Neural progenitor cell (in vitro differentiated cells): ENCODE measurements around the gene BSN.

Source experiments
- CTCF ChIP-seq: fragments of 200-600 bp; sonication (generic); IDR thresholded peaks from 2 replicates; pipeline ENCODE4 v1.5.1; 2017; ENCODE audit warnings: antibody characterized with exemption, mild to moderate bottlenecking
- EZH2 ChIP-seq: fragments of 200-600 bp; sonication (generic); IDR thresholded peaks from 2 replicates; pipeline ENCODE4 v1.6.1; 2017; ENCODE audit warnings: antibody characterized with exemption, mild to moderate bottlenecking, moderate library complexity

- TF ChIP-seq CTCF (no peak), EZH2 (no peak)
Measured at GRCh38 chr3:49668861-49669260, 114.6 kb downstream of the BSN start.
